BE2C (cell line): ENCODE data around the gene PRR4.

ENCODE experiments used
- DNase-seq: peaks from one replicate; pipeline ENCODE4 v3.0.0-alpha.2; 2020
- H3K27me3 ChIP-seq: fragments of 250-450 bp; sonication (Bioruptor Pico); 2 replicates; pipeline ENCODE4 v1.5.1; 2020; ENCODE audit warnings: mild to moderate bottlenecking
- H3K36me3 ChIP-seq: fragments of 250-450 bp; sonication (Bioruptor Pico); 2 replicates; pipeline ENCODE4 v1.5.1; 2020; ENCODE audit warnings: mild to moderate bottlenecking
- H3K4me1 ChIP-seq: fragments of 250-450 bp; sonication (Bioruptor Pico); 2 replicates; pipeline ENCODE4 v1.5.1; 2020
- H3K4me3 ChIP-seq: 2 replicates; pipeline ENCODE4 v1.5.1; 2011; ENCODE audit warnings: low read depth, low read length
- H3K9me3 ChIP-seq: fragments of 250-450 bp; sonication (Bioruptor Pico); 2 replicates; pipeline ENCODE4 v1.5.1; 2020
- TF ChIP-seq, protein P1 (sequence below): IDR thresholded peaks from 2 replicates; pipeline ENCODE4 v1.5.1; 2012; ENCODE audit warnings: mild to moderate bottlenecking, low read depth, low read length

The PRR4 gene

DNA sequence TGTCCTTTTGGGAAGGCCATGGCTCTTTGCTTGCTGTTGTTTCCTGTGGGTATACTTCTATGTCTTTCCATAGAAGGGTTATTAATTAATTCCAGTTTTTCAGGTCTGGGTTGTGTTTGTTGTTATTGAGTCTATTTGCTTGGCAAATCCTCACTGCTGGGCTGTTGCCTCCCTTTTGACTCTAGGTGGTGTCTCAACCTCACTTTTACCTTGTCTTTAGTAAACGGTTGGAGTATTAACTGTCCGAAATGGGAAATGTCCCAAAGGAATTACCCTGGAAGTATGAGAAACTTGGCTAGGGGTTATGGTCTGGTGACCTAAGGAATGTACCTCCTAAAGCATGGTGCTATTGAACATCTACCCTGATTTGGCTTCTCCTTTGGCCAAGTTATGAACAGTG lies 18.1 kb upstream of the PRR4 start:
- H3K36me3 ChIP-seq: no peaks in the 10 kb centered on the region; the same call in 1 of the 2 replicates
- no peaks in the 10 kb centered on the region for H3K9me3 ChIP-seq
- no peak overlapping the region for H3K4me3 ChIP-seq
- no peaks in the 10 kb centered on the region for H3K27me3 ChIP-seq
- no peak for DNase-seq
- TF ChIP-seq, protein P1, sequence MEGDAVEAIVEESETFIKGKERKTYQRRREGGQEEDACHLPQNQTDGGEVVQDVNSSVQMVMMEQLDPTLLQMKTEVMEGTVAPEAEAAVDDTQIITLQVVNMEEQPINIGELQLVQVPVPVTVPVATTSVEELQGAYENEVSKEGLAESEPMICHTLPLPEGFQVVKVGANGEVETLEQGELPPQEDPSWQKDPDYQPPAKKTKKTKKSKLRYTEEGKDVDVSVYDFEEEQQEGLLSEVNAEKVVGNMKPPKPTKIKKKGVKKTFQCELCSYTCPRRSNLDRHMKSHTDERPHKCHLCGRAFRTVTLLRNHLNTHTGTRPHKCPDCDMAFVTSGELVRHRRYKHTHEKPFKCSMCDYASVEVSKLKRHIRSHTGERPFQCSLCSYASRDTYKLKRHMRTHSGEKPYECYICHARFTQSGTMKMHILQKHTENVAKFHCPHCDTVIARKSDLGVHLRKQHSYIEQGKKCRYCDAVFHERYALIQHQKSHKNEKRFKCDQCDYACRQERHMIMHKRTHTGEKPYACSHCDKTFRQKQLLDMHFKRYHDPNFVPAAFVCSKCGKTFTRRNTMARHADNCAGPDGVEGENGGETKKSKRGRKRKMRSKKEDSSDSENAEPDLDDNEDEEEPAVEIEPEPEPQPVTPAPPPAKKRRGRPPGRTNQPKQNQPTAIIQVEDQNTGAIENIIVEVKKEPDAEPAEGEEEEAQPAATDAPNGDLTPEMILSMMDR: 0 out of 2 replicates have a peak, but pooled peaks have one; percentile 11
- H3K4me1 ChIP-seq: no peaks in the 10 kb centered on the region

DNA sequence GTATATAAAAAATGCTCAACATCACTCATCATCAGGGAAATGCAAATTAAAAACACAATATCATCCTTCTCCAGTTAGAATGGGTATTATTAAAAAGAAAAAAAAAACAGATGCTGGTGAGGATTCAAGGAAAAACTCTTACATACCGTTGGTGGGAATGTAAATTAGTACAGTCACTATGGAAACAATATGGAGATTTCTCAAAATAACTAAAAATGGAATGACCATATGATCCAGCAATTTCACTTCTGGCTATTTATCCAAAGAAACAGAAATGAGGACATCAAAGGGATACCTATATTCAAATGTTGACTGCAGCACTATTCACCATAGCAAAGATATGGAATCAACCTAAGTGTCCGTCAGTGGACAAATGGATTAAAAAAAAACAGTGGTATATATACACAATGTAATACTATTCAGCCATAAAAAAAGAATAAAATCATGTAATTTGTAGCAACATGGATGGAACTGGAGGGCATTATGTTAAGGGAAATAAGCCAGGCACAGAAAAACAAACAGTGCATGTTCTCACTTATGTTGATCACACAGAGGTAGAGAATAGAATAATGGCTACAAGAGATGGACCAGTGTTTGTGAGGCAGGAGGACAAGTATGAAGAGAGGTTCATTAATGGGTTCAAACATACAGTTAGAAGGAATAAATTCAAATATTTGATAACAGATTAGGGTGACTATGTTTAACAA lies 14.4 kb upstream of the PRR4 start:
- H3K4me1 ChIP-seq: no peaks in the 10 kb centered on the region
- H3K27me3 ChIP-seq: no peaks in the 10 kb centered on the region
- no peak for DNase-seq
- no peaks in the 10 kb centered on the region; the same call in 1 of the 2 replicates for H3K9me3 ChIP-seq
- H3K36me3 ChIP-seq: peaks cover 1% of the 10 kb centered on the region; the same call in 1 of the 2 replicates
- TF ChIP-seq, protein P1: no peak
- no peak overlapping the region for H3K4me3 ChIP-seq

DNA sequence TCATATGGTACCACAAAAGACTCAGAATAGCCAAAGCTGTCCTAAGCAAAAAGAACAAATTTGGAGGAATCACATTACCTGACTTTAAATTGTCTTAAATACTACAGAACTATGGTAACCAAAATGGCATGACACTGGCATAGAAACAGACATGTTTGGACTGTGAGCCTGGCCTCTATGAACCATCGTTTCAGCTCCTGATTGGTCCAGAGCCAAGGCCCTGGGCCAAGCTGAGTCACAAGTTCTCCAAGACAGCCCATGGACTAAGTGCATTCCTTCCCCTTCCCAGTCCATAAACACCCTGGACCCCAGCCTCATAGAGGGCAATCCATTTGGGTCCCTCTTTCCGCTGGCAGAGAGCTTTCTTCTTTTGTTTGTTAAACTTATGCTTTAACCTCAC lies 12.1 kb upstream of the PRR4 start:
- DNase-seq: no peak
- Histone ChIP-seq H3K4me3 (no peak overlapping the region), H3K36me3 (0 out of 2 replicates have a peak, but pooled peaks cover 3% of the 10 kb centered on the region), H3K27me3 (no peaks in the 10 kb centered on the region), H3K9me3 (no peaks in the 10 kb centered on the region; the same call in 1 of the 2 replicates), H3K4me1 (no peaks in the 10 kb centered on the region)
- TF ChIP-seq, protein P1: no peak

DNA sequence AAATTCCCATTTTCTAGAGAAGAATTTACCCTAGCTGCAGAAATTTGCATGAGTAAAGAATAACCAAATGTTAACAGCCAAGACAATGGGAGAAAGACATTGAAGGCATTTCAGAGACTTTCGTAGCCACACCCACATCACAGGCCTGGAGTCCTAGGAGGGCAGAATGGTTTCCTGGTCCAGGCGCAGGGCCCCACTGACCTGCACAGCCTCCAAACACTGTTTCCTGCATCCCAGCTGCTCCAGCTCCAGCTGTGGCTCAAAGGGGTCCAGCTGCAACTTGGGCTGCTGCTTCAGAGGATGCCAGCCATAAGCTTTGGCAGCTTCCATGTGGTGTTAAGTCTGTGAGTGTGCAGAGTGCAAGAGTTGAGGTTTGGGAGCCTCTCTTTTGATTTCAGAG lies 6.5 kb upstream of the PRR4 start:
- Histone ChIP-seq H3K9me3 (no peaks in the 10 kb centered on the region; the same call in 1 of the 2 replicates), H3K27me3 (no peaks in the 10 kb centered on the region)

DNA sequence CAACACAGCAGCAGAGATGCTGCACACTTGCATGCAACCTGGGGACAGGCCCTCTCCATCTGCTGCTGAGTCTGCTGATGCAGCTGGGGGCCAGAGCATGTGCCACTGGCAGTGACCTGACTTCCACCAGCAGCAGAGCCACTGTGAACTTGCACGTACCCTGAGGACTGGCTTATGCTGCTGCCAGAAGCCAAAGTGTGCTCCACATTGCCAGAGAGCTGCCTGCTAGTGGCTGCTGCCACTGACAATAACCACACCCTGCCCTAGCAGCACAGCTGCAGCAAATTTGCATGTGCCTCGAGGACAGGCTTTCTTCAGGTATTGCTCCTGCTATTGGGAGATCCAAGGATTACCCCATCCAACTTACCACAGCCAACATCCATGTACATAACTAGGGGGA lies 4.5 kb upstream of the PRR4 start:
- TF ChIP-seq, protein P1: no peak
- no peak for DNase-seq
- H3K4me1 ChIP-seq: no peaks in the 10 kb centered on the region

More for the DNA sequence above, 6.5 kb upstream of the PRR4 start:
- Histone ChIP-seq H3K4me1 (no peaks in the 10 kb centered on the region), H3K4me3 (no peak overlapping the region), H3K36me3 (0 out of 2 replicates have a peak, but pooled peaks cover 3% of the 10 kb centered on the region)
- TF ChIP-seq, protein P1: no peak
- DNase-seq: no peak

DNA sequence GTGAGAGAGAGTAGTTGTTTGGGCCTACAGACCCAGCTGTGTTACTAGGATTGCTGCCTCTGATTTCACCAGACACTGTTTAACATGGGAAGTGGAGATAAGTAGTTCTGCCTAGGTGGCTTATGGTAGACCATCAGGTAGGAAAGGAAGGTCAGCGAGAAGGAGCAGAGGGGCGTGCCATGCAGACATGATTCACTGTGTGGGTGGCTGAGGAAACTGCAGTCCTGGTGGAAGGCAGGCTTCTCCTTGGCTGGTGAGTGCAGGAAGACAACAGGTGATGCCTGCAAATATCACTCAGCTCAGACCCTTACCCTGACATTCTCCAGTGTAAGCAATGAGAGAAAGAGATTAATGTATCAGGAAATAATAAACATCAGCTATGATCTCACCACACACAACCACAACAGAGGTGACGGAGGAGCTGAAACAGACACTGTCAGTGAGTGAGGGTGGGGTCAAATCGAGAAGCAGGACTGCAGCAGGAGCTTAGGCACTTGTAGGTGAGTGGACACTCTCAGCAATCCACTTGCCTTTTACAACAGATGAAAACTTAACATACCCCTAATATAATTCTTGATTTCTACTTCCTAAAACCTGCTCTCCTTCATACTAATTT lies 2.1 kb upstream of the PRR4 start:
- TF ChIP-seq, protein P1: no peak
- H3K4me3 ChIP-seq: no peak overlapping the region
- no peak for DNase-seq
- H3K4me1 ChIP-seq: no peaks in the 10 kb centered on the region
- H3K36me3 ChIP-seq: no peaks in the 10 kb centered on the region
- H3K27me3 ChIP-seq: no peaks in the 10 kb centered on the region
- H3K9me3 ChIP-seq: no peaks in the 10 kb centered on the region

More for the DNA sequence above, 4.5 kb upstream of the PRR4 start:
- 0 out of 2 replicates have a peak, but pooled peaks cover 3% of the 10 kb centered on the region for H3K36me3 ChIP-seq
- H3K27me3 ChIP-seq: no peaks in the 10 kb centered on the region
- H3K4me3 ChIP-seq: no peak overlapping the region
- H3K9me3 ChIP-seq: no peaks in the 10 kb centered on the region; the same call in 1 of the 2 replicates
